K562 (cell line): Measurements from ENCODE around the gene VDAC1. TPM values are rescaled to one million over a fixed set of nuclear protein-coding genes. Genes with fewer than 3 reads are reported as not detected.

ENCODE experiments used
- ATF3 ChIP-seq, 2 experiments: fragments of 450-650 bp in 1 of 2; sonication (generic) in 1 of 2; formaldehyde crosslinking in 1 of 2; IDR thresholded peaks in 1 of 2; conservative IDR thresholded peaks in 1 of 2; 2 replicates each; pipeline versions ENCODE4 v1.6.1 to v1.8.1; 2016 to 2023; ENCODE audit warnings: mild to moderate bottlenecking in 2 of 2, moderate library complexity in 2 of 2, inconsistent platforms in 1 of 2, missing genetic modification reagents in 1 of 2
- BACH1 ChIP-seq: fragments of 200-800 bp; sonication (Bioruptor generic); IDR thresholded peaks from 2 replicates; pipeline ENCODE4 v1.6.1; 2016; ENCODE audit warnings: missing genetic modification characterization, missing compliant biosample characterization
- CBFB ChIP-seq: sonication (generic); formaldehyde crosslinking; IDR thresholded peaks from 2 replicates; pipeline ENCODE4 v1.4.0; 2020; ENCODE audit warnings: mild to moderate bottlenecking, missing genetic modification reagents
- FOS ChIP-seq: IDR thresholded peaks from 3 replicates; pipeline ENCODE4 v1.6.1; 2011; ENCODE audit not compliant: insufficient read length; ENCODE audit errors: extremely low read depth
- FOXO4 ChIP-seq: fragments of 450-650 bp; formaldehyde crosslinking; IDR thresholded peaks from 2 replicates; pipeline ENCODE4 v1.4.0; 2020; ENCODE audit warnings: mild to moderate bottlenecking, moderate library complexity
- HINFP ChIP-seq: fragments of 450-650 bp; conservative IDR thresholded peaks from 2 replicates; pipeline ENCODE4 v1.6.1; 2016; ENCODE audit warnings: missing genetic modification characterization, low read depth, mild to moderate bottlenecking, control low read depth, missing compliant biosample characterization
- HIVEP1 ChIP-seq: fragments of 250-450 bp; sonication (Bioruptor Pico); IDR thresholded peaks from 2 replicates; pipeline ENCODE4 v1.4.0; 2020; ENCODE audit warnings: mild to moderate bottlenecking
- KDM5B ChIP-seq: fragments of 200-600 bp; sonication (generic); IDR thresholded peaks from 2 replicates; pipeline ENCODE4 v1.6.1; 2012; ENCODE audit warnings: low read depth, mild to moderate bottlenecking, moderate library complexity, low read length, control low read depth, inconsistent platforms; ENCODE audit not compliant: insufficient replicate concordance
- PHF20 ChIP-seq: fragments of 450-650 bp; IDR thresholded peaks from 2 replicates; pipeline ENCODE4 v1.6.1; 2018; ENCODE audit not compliant: partially characterized antibody
- POLR2H ChIP-seq: IDR thresholded peaks from 2 replicates; pipeline ENCODE4 v1.6.1; 2016; ENCODE audit warnings: missing genetic modification characterization, low read depth, mild to moderate bottlenecking, control low read depth, missing compliant biosample characterization, moderate library complexity
- RREB1 ChIP-seq: fragments of 250-450 bp; sonication (Bioruptor Pico); IDR thresholded peaks from 2 replicates; pipeline ENCODE4 v1.4.0; 2020
- SUPT5H ChIP-seq: fragments of 450-650 bp; IDR thresholded peaks from 2 replicates; pipeline ENCODE4 v1.6.1; 2016
- TAF1 ChIP-seq: IDR thresholded peaks from 2 replicates; pipeline ENCODE4 v1.6.1; 2011; ENCODE audit warnings: mild to moderate bottlenecking, low read length, moderate library complexity; ENCODE audit not compliant: insufficient read depth, control insufficient read depth, severe bottlenecking; ENCODE audit errors: extremely low read depth
- TAF7 ChIP-seq: fragments of 450-650 bp; IDR thresholded peaks from 2 replicates; pipeline ENCODE4 v1.6.1; 2016; ENCODE audit warnings: missing genetic modification characterization, missing compliant biosample characterization
- TEAD2 ChIP-seq: fragments of 450-650 bp; IDR thresholded peaks from 2 replicates; pipeline ENCODE4 v1.6.1; 2016; ENCODE audit warnings: missing genetic modification characterization, control low read depth, missing compliant biosample characterization
- ZFX ChIP-seq: sonication (generic); formaldehyde crosslinking; IDR thresholded peaks from 2 replicates; pipeline ENCODE4 v1.8.0; 2022; ENCODE audit warnings: mild to moderate bottlenecking, missing genetic modification reagents, moderate library complexity
- ZSCAN32 ChIP-seq: fragments of 450-650 bp; formaldehyde crosslinking; IDR thresholded peaks from 2 replicates; pipeline ENCODE4 v1.4.0; 2020; ENCODE audit warnings: mild to moderate bottlenecking, moderate library complexity
- polyA plus RNA-seq, 8 experiments: library from polyadenylated mRNA; depleted of rRNA in 4 of 8; stranded (reverse) in 5 of 8; unstranded in 3 of 8; fragments of >200 nt; fragmentation: Nextera tagmentation in 2 of 8; fragmentation: Illumina TruSeq in 1 of 8; extraction: Ambion mirVana in 2 of 8; extraction: Trizol in 1 of 8; gene quantifications; 2 replicates each; pipeline versions ENCODE4 v1.2.1 to v1.2.3, GENCODE V29; 2011 to 2014; ENCODE audit warnings: inconsistent platforms in 1 of 8, missing spikeins in 1 of 8
- total RNA-seq, 7 experiments: library from RNA; depleted of rRNA in 6 of 7; stranded (reverse); fragments of >200 nt in 6 of 7; fragmentation: Illumina TruSeq in 2 of 7; extraction: Trizol in 2 of 7; gene quantifications; 2 replicates each; pipeline versions ENCODE4 v1.2.1 to v1.2.3, GENCODE V29; 2011 to 2021; ENCODE audit warnings: low replicate concordance in 1 of 7

Gene VDAC1
- total and polyA plus RNA-seq, 9 of the 15 experiments (the other 6 are each of a cell fraction or from before 2014, with no cell fraction given), result 168 to 366 (median 293) TPM

GRCh38 chr5:133968204-133968980 lies 36.4 kb downstream of the VDAC1 start, which contains the start of gene C5orf15 (continued):
- TF ChIP-seq ATF3 (IDR thresholded peaks at IDR 0.05), result peak; percentile 37; the same call in 1 of the 2 replicates
- no peak for TF ChIP-seq ATF3 (CRISPR knock-in tag; conservative IDR thresholded peaks at IDR 0.05)
- no peak for TF ChIP-seq CBFB (CRISPR knock-in tag)
- TF ChIP-seq POLR2H (tag), result peak; percentile 70
- TF ChIP-seq HIVEP1 (CRISPR knock-in tag), result no peak
- TF ChIP-seq BACH1 (tag), result no peak
- peak; percentile 93 for TF ChIP-seq KDM5B
- TF ChIP-seq TAF7 (tag), result peak; percentile 86
- TF ChIP-seq ZFX (CRISPR knock-in tag), result peak; percentile 92
- peak; percentile 82 for TF ChIP-seq TAF1
- TF ChIP-seq SUPT5H, result peak; percentile 90
- peak; percentile 75 for TF ChIP-seq HINFP (tag)
- no peak for TF ChIP-seq TEAD2 (tag)
- TF ChIP-seq PHF20, result peak; percentile 86
- TF ChIP-seq FOXO4 (CRISPR knock-in tag), result 0 out of 2 replicates have a peak, but pooled peaks have one; percentile 34
- 0 out of 2 replicates have a peak, but pooled peaks have one; percentile 10 for TF ChIP-seq ZSCAN32 (CRISPR knock-in tag)
- no peak for TF ChIP-seq FOS
- TF ChIP-seq RREB1, result 0 out of 2 replicates have a peak, but pooled peaks have one; percentile 40
